Endometrial microvascular endothelial cells (primary cell): Measurements from ENCODE around the gene THADA. TPM values are rescaled to one million over a fixed set of nuclear protein-coding genes. Genes with fewer than 3 reads are reported as not detected.

Experiments
- in situ Hi-C: cut with HindIII; loops from 2 replicates; pipeline ENCODE4 v1.10.0; 2017; ENCODE audit warnings: low sequenced_read_pairs, low pct_unique_long_range_greater_than_20kb; ENCODE audit errors: inconsistent ontology term
- total RNA-seq: library from RNA; depleted of rRNA; stranded (reverse); fragments of >200 nt; gene quantifications from one replicate; pipeline ENCODE4 v1.2.3, GENCODE V29; 2015; ENCODE audit errors: inconsistent ontology term

The THADA gene
- total RNA-seq, 1 donor from 2014 or later, result 24.1 TPM

DNA sequence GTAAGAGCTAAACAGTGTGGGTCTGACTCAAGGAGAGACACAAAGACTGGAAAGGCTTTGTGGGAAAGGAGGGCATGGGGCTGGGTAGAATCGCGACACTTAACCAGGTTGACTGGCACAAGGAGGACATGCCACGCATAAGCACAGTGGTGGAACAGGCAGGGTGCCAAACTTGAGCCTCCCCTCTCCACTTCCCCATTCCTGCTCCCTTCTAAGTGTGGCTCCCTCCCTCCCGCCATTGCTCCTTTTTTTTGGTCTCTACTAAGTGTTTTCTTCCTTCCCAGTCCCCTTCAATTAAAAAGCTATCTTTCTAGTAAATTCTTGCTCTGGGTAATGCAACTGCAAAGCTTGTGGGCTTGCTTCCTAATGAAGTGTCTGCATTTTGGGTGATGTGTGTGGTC, 329.1 kb downstream of the THADA start:
- in situ Hi-C loops, result no loop called here

DNA sequence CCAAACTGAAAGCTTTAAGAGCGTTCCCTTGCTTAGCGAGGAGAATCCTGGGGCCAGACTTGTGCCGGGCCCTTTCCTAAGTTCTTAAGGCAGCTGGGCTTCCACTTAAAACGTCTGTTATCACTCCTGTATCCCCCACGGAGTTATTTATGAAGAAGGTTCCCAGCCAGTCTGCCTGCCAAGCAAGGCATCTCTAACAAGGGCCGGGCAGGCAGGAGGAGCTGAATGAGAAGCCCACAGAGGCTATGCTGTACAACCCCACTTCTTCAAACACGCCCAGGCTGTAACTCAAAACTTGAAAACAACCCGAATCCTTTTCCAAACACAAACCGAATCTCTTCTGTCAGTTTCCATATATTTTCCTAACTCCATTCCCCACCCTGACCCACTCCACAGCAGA, 330.4 kb downstream of the THADA start:
- in situ Hi-C loops, result no loop called here

DNA sequence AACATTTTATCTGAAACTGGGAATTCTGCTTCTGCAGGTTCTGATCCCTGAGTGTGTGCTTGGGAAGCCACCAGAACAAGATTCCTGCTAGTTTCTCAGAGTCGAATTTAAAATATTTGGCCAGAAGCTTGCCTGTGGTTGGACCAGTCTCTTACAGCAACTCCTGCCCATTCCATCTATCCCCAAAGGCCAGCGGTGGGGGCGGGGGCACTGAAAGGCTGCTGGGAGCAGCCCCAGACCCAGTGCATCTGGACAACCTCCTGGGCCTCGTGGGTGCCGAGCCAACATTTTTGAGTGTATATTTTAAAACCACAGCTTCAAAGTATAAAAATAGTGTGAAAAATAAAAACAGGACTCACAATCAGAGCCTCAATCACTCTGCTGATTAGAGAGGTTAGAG, 330.8 kb downstream of the THADA start:
- in situ Hi-C loops, result no loop called here

DNA sequence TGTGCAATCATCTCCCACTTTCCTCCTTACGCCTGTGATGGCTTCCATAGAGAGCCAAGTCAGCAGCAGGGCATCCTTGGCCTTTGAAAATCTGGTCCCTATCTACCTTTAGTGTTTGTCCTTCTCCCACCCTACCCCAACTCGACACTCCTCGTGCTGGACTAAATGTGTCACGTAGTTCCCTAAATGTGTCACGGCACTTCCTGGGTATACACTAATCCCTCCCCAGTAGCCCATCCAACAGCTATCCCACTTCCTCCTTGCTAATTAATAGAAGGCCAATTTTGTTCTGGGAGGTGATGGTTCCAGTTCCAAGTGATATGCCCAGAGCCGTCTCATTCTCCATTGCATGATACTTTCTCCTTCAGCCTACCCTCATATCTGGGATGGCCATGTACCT, 332.9 kb downstream of the THADA start:
- in situ Hi-C loops, result no loop called here

DNA sequence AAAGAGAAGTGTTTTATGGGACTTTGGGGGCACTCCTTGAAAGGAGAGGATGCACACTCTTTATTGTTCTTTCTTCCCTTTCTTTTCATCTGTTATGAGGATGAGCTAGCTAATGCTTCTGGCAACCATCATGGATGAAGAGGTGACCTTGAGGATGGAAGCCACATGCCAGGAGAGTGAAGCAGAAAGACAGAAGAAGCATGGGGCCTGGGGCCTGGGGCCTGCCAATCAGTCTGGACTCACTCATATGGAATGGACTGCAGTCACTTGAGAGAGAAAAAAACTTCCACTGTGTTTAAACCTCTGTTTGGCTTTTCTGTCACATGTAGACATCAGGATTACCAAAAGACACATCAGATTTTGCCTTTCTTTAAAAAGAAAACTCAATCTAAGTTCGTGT, 333.6 kb downstream of the THADA start:
- in situ Hi-C loops, result no loop called here

DNA sequence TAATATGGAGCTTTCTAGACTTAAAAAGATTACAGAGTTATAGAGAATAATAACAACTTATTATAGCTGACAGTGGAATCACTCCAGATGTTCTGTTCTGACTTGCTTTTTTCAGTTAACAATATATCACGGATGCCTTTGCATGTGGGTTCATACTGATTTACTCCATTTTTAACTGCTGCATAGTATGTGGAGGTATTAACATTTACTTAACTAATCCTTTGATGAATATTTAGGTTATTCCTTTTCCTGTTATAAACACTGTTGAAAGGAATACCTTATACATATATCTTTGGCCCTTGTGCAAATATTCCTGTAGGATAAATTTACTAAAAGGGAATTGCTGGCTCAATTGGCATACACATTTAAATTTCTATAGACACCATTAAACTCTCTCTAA, 336.3 kb downstream of the THADA start:
- in situ Hi-C loops, result no loop called here

DNA sequence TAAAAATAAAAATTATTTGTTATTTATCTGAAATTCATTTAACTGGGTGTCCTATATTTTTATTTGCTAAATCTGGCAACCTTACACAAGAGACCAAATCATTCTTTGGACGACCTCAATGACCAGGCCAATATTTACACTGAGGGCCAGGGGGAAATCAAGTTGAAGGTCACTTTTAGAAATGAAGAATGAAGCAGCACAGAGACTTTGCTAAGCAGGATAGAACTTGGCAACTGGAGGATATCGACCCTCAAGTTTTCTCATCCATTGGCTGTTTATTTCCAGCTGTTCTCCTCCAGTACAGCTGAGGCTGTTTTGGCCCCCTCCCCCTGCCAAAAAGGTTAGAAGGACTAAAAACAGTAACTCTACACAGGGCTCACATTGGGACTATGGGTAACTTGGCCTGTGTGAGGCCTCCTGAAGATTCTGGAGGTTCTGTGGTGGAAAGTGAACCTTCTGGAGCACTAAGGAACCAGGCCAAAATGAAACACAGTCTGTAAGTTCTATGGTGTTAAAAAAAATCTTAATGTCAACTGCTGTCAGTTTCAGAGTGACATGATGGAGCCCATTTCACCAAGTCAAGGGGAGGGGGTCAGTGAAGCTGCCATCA, 337.2 kb downstream of the THADA start:
- in situ Hi-C loops, result no loop called here

DNA sequence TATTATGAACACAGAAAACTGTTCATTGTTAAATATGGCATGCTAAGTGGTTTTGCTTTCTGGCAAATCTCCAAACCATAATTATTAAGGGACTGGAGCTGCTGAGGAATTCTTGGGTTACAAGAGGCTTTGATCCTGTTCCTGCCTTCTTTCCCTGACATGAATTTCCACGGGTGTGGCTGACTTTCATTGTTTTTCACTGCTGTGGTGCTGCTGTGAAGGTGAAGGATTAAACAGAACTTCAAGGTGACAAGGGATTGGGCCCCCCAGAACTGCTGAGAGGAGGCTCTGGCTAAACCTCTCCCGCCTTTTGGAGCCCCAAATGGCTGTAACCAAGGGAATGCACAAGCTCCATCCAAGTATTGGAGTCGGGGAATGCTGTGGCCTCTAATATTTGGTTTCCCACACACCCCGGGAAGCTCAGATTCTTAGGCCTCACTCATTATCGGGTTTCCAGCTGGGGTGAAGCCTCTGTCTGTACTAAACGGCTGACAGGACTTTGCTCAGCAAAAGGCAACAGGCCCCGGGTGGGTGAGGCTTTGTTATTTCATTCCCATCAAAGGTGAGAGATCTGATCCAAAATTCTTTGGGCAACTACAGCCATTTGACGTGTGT, 340.4 kb downstream of the THADA start:
- in situ Hi-C loops, result no loop called here

DNA sequence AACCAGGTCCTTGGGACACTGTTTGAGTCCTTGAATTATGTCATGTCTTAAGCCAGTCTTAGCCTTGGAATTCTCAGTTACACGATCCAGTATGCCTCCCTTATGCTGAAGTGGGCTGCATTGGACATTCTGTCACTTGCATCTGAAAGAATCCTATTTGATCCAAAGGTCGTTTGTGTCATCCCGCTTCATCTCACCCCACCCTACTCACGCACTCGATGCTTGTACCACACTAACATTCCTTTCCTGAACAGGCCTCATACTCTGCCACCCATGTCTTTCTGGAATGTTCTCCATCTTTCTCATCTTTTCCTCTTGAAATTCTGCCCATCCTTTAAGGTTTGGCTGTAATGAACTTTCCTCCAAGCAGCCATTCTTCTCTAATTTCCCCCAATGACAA, 341.5 kb downstream of the THADA start:
- in situ Hi-C loops, result no loop called here

DNA sequence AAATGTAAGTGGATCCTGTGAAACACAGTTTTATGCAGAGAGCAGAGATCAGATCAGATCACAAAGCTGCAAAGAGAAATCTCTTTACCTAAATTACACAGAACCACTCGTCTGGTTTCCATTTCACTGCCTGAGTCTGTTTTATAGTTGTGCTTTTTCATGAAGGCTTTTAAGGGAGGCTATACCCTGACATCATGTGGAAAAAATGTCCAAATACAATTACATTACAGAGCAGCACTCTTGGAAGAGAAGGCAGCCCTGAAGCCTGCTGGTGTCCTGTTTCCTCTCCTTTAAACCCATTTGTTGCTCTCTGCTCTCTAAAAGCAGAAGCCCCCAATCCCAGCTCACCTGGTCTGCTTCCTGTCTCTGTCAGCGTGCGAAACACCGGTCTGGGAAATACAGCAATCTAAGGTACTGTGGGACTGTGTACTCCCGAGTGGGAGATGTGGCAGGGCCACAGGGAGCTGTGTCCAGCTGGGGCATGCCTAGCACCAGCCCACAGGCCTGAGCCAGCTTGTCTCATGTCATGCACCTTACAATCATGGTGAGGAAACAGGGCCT, 344.6 kb downstream of the THADA start:
- in situ Hi-C loops, result no loop called here

DNA sequence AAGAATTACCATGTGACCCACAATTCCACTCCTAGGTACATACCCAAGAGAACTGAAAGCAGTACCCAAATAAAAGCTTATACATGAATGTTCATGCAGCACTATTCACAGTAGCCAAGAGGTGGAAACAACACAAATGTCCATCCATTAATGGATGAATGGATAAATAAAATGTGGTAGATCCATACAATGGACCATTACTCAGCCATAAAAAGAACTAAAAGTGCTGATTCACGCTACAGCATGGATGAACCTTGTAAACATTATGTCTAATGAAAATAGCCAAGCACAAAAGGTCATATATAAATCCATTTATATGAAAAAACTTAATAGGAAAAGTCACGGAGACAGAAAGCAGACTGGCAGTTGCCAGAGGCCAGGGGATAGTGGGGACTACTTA, 345.8 kb downstream of the THADA start:
- in situ Hi-C loops, result no loop called here

DNA sequence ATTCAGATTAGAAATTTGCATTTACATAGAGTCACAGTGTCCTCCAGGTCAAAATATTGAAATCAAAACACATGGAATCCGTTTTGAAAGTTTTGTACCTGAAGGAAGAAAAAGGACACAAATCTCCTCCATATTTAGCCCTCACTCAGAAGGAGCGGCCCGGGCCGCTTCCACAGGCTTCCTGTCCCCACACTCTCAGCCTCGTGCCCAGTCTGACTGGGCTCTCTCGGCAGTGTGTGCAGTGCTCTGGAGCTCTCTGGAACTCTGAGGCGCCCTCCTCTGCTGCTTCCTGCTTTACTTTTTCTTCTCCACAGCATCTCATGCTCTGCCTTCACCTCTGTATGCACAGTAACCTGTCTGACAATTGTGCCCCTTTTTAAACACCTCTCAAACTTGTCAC, 347.2 kb downstream of the THADA start:
- in situ Hi-C loops, result no loop called here

DNA sequence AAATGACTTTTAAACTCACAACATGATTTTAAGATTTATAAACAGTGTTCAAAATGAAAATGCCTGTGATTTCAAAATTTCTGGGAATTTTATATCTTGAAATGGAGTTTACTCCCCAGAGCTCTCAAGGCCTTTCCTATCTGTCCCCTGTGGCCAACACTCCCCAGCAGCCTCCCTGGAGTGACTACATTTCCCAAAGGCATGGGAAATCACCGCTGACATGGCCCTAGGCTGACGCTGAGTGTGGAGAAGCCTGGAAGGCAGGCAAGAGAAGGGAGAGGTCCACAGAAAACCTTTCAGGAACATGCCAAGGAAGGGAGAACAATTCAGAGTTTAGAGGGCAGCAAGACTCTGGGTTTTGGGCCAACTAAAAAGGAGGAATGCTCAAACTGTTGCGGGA, 349.2 kb downstream of the THADA start:
- in situ Hi-C loops, result no loop called here

DNA sequence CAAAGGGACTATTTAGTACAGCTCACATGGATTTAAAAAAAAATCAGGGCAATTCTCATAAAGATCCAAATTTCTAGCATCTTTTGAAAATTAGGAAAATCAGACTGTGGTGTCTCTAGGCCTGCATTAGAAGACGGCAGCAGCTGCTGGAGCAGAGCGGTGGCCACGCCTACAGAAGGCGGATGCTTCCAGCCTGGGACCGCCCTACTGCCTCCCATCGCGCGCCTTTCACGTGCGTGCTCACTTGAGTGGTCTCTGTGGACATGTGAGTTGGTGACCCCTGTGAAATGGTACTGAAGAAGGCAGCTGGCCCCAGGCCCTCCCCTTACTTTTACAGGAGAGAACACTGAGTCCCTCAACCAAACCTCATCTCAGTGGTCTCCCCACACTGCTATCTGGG, 354.3 kb downstream of the THADA start:
- in situ Hi-C loops, result no loop called here

DNA sequence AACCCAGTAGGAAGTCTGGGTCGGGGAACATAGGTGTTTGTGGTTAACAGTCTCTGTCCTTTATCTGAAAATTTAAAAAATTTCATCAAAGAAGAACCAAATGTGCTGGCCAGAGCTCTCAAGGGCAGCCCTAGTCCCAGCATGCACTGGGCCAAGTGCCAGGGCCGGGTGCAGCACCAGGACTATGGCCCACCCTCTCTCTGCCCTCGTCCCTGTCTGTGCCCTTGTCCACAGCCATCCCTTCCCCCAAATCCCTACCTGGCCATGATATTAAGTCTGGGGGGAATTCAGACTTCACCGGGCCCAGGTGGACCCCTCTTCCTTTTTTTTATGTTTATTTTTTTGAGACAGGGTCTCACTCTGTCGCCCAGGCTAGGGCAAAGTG, 355.1 kb downstream of the THADA start:
- in situ Hi-C loops, result no loop called here

DNA sequence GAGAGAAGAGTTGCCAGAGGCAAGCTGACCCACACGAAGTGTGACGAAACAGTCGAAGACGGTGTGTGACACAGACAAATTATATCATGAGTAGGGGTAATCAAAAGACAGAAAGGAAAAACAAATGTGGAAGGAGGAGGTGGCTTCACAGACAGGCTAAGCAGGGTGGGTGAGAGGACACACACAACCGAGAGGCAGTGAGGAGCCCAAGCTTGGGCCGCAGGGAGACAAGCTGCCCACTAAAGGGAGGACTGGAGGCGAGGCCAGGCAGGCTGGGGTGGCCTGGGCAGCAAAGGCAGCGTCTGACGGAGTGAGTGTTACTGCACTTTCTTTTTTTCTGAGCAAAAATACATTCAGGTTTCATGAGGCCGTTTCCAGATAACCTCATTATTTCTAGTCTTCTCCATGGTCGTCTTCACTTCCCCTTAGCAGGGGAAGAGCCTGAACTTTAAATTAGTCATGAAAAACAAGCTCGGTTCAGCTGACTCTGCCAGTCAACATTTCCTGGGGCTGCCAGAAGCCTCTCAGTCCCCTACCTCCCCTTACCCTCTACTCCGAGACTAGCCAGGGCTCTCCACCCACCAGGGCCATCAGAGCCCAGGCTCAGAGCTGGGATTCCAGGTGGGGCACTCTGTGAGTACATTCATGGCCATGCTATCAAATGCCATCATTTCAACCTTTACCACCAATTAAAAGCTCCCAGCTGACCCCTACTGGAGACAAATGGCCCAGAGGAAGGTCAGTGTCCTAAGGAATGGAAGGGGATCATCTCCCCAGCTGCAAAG, 355.7 kb downstream of the THADA start:
- in situ Hi-C loops, result no loop called here

DNA sequence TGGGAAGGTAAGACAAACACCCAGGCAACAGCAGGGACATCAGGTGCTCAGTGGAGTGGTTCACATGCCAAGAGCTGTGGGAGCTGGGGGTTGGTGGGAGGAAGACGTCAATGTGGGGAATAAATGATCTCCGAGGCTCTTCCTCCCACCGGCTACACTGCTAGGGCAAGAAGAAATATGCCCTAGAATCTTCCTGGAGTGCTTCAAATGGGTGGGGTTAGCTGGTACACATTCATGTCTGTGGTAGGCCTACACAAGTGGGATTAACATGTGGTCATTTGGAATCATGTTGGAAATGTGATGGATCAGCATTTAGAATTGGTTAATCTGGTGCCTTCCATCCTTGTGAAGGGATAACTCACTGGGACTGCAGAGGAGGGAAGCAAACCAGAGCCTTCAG, 357.0 kb downstream of the THADA start:
- in situ Hi-C loops, result no loop called here

DNA sequence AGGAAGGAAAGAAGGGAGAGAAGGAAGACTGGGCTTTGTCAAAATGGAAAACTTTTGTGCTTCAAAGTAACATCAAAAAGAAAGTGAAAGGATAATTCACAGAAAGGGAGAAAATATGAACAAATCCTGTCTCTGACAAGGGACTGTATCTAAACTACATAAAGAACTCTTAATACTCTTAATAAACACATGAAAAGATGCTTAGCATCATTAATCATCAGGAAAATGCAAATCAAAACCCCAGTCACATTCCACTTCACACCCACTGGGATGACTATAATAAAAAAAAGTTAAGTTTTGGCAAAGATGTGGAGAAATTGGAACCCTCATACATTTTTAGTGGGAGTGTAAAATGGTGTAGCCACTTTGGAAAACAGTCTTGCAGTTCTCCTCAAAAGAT, 357.7 kb downstream of the THADA start:
- in situ Hi-C loops, result no loop called here

DNA sequence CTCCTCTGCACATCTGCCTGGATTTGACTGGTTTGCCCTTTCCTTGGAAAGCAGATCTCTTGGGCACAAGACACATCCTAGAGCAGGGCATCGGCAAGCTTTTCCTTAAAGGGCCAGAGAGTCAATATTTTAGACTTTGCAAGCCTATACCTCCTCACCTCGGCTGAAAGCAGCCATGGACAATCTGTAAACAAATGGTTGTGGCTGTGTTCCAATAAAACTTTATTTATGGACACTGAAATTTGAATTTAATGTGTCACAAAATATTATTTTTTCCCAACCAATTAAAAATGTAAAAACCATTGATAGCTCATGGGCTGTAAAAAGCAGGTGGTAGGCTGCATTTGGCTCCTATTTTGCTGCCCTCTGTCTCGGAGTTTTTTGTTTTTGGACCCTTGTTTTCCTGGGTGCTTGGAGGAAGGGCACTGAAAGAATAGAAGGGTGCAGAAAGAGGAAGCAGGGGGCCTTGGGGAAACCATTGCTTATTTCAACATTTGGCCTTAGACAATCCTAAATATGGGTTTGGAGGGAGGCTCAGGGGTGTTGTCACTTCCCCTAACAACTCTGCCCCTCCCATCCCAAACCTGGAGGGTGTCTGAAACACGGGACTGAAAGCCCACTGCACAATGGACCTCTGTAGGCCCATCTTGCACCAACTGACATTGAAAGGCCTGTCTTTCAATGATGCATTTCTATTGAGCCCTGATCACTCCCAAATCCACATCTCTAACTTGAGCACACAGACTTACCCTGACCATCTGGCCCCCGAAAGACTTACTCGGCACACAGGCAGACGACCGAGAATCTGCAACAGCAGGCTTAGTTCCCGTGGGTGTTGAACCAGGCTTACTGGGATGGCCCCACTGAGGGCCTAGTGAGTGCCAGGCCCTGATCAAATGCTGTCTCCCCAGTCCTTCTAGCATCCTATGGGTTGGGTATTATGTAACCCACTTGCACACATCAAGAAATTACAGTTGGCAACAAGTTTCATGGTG, 362.3 kb downstream of the THADA start:
- in situ Hi-C loops, result no loop called here
